GM13977 (cell line): Measurements from ENCODE around the gene ATP2C1.

Source experiments
- DNase-seq: peaks from one replicate; pipeline ENCODE4 v3.0.0; 2012; ENCODE audit warnings: low spot score
- CTCF ChIP-seq: IDR thresholded peaks from 2 replicates; pipeline ENCODE4 v1.5.1; 2012; ENCODE audit warnings: mild to moderate bottlenecking, control low read depth; ENCODE audit not compliant: insufficient read depth; ENCODE audit errors: extremely low read depth, missing control alignments
- in situ Hi-C: fragments of 300-500 bp; cut with MboI; formaldehyde crosslinking; loops from one replicate; pipeline ENCODE4 v1.12.0; 2022; ENCODE audit warnings: low sequenced_read_pairs, low pct_unique_long_range_greater_than_20kb, mixed read lengths, inconsistent platforms; ENCODE audit not compliant: unreplicated experiment

ATP2C1 gene

GRCh38 chr3:130894130-130894985 is 474 bp downstream of the ATP2C1 start:
- in situ Hi-C loops = loop anchor here (10.0 kb wide), 1 partner anchor 130 kb away; no protein-coding TSS in a partner anchor
- TF ChIP-seq CTCF = no peak
- peak; percentile 50 for DNase-seq

- no peak for TF ChIP-seq CTCF
- peak; percentile 20 for DNase-seq
- in situ Hi-C loops = loop anchor here (10.0 kb wide), 1 partner anchor 130 kb away; no protein-coding TSS in a partner anchor
Measured at GRCh38 chr3:130894986-130895280, 1.0 kb downstream of the ATP2C1 start.

DNA sequence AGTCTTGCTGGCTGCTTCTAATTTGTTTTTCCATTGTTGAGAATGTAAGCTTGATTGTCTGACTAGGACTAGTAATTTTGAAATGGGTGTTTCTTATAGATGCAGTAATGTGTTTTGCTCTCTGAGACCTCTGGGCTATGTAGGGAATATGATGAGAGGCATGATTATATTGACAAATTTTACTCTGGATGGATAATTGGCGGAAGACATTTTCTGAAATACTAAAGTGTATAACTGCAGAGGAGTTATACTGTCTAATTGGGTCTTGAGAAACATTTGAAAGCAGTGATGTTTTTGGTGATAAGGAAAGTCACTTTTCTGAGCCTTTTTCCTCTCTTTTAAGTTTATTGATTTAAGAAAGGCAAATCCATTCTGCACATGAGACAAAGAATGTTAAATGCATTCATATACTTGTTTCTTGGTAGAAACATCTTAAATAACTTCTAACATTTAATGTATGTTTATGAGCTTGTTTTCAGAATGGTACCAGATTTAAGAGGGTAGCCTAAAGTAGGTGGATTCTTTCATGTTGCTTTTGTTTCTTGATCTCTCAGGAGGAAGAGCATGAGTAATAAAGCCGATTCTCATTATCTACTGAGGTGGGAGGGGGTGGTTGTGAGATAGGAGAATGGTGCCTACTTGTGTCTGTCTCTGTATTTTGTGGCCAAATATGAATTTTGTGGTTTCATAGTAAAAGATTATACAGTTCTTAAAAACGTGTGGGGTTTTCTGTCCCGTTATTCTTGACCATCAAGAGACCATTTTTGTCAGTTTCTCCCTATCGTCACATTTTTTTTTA is 2.0 kb downstream of the ATP2C1 start:
- no peak for DNase-seq
- in situ Hi-C loops = loop anchor here (10.0 kb wide), 1 partner anchor 131 kb away; no protein-coding TSS in a partner anchor
- TF ChIP-seq CTCF = no peak

DNA sequence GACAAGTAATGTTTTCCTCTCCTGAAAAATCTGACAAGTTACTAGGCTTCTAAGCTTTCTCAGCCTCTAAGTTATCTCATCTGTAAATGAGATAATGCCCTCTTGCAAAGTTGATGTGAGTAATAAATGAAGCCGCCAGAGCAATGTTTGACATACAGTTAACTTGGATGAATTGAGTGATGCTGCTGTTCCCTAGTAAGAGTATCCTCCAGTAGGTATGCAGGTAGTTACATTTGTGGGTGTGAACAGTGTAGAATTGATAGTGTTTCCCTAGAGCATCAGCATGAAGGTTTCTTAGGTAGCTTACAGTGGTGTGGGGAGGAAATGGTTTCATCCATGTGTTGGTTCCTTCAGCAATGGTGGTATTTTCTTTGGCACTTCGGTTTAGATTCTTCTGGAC is 3.4 kb downstream of the ATP2C1 start:
- TF ChIP-seq CTCF = no peak
- no peak for DNase-seq
- in situ Hi-C loops = loop anchor here (10.0 kb wide), 1 partner anchor 133 kb away; no protein-coding TSS in a partner anchor

GRCh38 chr3:130900959-130901358 is 7.1 kb downstream of the ATP2C1 start:
- TF ChIP-seq CTCF = no peak
- in situ Hi-C loops = no loop called here
- no peak for DNase-seq

DNA sequence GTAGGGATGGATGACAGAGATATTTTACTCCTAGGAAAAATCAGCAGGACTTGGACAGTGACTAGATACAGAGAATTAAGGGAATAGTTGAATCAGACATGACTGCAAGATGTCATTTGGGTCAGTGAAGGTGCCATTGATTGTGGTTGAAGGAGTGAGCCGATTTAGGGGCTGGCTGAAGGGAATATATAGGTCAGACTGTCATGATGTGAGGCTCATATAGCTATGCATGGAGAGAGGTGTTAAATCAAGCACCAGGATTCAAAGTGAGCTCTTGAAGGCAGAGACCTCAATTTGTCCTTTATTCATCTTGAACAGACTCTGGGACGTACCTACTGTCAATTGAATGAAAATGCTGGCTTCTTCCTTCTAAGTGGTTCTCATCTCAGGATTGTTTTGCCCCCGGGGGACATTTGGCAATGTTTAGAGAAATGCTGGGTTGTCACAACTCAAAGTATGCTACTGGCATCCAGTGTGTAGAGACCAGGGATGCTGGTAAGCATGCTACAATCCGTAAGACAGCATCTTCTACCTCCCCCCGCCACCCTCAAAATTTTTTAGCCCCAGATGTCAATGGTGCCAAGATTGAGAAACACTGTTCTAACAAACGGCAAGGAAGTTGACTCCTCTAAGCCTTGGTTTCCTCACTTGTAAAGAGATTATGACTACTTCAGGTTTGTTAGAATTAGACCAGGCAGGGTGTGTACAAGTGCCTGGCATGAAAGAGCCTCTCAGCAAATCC is 7.8 kb downstream of the ATP2C1 start:
- no peak for TF ChIP-seq CTCF

More for the DNA sequence above, 7.8 kb downstream of the ATP2C1 start:
- in situ Hi-C loops = no loop called here
- DNase-seq = no peak
